ENCODE data around the gene SLC12A6. TPM values are rescaled to one million over a fixed set of nuclear protein-coding genes. Genes with fewer than 3 reads are reported as not detected.
A peak's percentile ranks its signal among the peaks of the same experiment; 100 is the strongest.

Gene SLC12A6
- total RNA-seq, 6 experiments from 2014 or later: 5.6 to 10.9 (median 7.5) TPM

- Histone ChIP-seq H3K4me1 (peaks cover 0 to 12% (median 0%) of the 10 kb centered on the region in 4 donors), H3K36me3 (no peaks in the 10 kb centered on the region), H3K9me3 (no peaks in the 10 kb centered on the region), H3K27me3 (no peaks in the 10 kb centered on the region), H3K27ac (peak overlapping the region; percentile 46 to 70 (median 68)), H3K4me3 (peak overlapping the region; percentile 49 to 61 (median 49))
- DNase-seq (peak; percentile 57 to 78 (median 71)), ATAC-seq (peak; percentile 99 to 100 (median 99))
- intact Hi-C loops (cut with DNase I): no loop called here
- TF ChIP-seq, protein P1, sequence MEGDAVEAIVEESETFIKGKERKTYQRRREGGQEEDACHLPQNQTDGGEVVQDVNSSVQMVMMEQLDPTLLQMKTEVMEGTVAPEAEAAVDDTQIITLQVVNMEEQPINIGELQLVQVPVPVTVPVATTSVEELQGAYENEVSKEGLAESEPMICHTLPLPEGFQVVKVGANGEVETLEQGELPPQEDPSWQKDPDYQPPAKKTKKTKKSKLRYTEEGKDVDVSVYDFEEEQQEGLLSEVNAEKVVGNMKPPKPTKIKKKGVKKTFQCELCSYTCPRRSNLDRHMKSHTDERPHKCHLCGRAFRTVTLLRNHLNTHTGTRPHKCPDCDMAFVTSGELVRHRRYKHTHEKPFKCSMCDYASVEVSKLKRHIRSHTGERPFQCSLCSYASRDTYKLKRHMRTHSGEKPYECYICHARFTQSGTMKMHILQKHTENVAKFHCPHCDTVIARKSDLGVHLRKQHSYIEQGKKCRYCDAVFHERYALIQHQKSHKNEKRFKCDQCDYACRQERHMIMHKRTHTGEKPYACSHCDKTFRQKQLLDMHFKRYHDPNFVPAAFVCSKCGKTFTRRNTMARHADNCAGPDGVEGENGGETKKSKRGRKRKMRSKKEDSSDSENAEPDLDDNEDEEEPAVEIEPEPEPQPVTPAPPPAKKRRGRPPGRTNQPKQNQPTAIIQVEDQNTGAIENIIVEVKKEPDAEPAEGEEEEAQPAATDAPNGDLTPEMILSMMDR (IDR thresholded peaks at IDR 0.05): no peak
- TF ChIP-seq POLR2A (IDR thresholded peaks at IDR 0.05): peak; percentile 62
- 3% methylated on average over 9 of the region's 10 CpGs for WGBS (ENCODE audit: insufficient coverage, low coverage, low lambda C conversion rate, missing lambda C conversion rate)
Observed at GRCh38 chr15:34318277-34319079, 19.1 kb downstream of the SLC12A6 start.

- ATAC-seq (no peak), DNase-seq (no peak)
- peaks cover 0 to 12% (median 0%) of the 10 kb centered on the region in 4 donors for H3K4me1 ChIP-seq
- H3K9me3 ChIP-seq: no peaks in the 10 kb centered on the region
- peaks cover 0 to 5% (median 0%) of the 10 kb centered on the region in 4 donors for H3K36me3 ChIP-seq
- no peak overlapping the region for H3K27ac ChIP-seq
- WGBS (ENCODE audit: insufficient coverage, low coverage, low lambda C conversion rate, missing lambda C conversion rate): 78% methylated on average over 3 of the region's 3 CpGs
- H3K27me3 ChIP-seq: no peaks in the 10 kb centered on the region
- intact Hi-C loops (cut with DNase I): no loop called here
- no peak overlapping the region for H3K4me3 ChIP-seq
- TF ChIP-seq POLR2A (IDR thresholded peaks at IDR 0.05): no peak
- TF ChIP-seq, protein P1 (IDR thresholded peaks at IDR 0.05): no peak
Observed at GRCh38 chr15:34314491-34315490, 22.8 kb downstream of the SLC12A6 start.

- H3K4me1 ChIP-seq: no peaks in the 10 kb centered on the region
- no peak for TF ChIP-seq POLR2A (IDR thresholded peaks at IDR 0.05)
- TF ChIP-seq, protein P1 (IDR thresholded peaks at IDR 0.05): no peak
- WGBS (ENCODE audit: insufficient coverage, low coverage, low lambda C conversion rate, missing lambda C conversion rate): 92% methylated on average over 1 of the region's 1 CpG
Observed at GRCh38 chr15:34311563-34311962, 26.0 kb downstream of the SLC12A6 start.

DNA sequence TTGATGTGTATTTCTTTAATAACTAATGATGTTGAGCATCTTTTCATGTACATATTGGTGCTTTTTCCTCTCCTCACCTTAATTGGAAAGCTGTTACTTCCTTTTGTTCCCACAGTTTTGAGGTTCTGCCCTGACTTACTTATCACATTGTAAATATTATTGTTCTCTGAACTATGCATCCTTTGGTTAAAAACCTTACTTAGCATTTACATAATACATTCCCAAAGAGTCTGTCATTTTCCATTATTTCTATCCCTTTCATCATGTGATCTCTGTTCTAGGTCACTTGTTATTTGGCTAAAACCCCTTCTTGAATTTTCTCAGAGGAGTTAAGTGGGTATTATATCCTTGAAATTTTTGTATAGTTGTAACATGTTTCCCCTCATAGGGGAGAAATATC lies 33.0 kb downstream of the SLC12A6 start:
- H3K9me3 ChIP-seq: no peaks in the 10 kb centered on the region
- ATAC-seq: no peak
- TF ChIP-seq POLR2A (IDR thresholded peaks at IDR 0.05): no peak
- TF ChIP-seq, protein P1 (IDR thresholded peaks at IDR 0.05): no peak
- H3K4me1 ChIP-seq: no peaks in the 10 kb centered on the region
- intact Hi-C loops (cut with DNase I): no loop called here
- H3K27ac ChIP-seq: no peak overlapping the region
- DNase-seq: no peak
- H3K4me3 ChIP-seq: no peak overlapping the region
- no peaks in the 10 kb centered on the region for H3K27me3 ChIP-seq
- H3K36me3 ChIP-seq: no peaks in the 10 kb centered on the region

More at GRCh38 chr15:34311563-34311962, 26.0 kb downstream of the SLC12A6 start:
- H3K36me3 ChIP-seq: peaks cover 0 to 5% (median 0%) of the 10 kb centered on the region in 4 donors
- H3K4me3 ChIP-seq: no peak overlapping the region
- no peak for ATAC-seq
- H3K9me3 ChIP-seq: no peaks in the 10 kb centered on the region
- no peak overlapping the region for H3K27ac ChIP-seq
- DNase-seq: no peak
- intact Hi-C loops (cut with DNase I): no loop called here
- no peaks in the 10 kb centered on the region for H3K27me3 ChIP-seq

Measured in right lobe of liver (tissue), 6 donors.